ENCODE results near the gene TRIM16.
"Not testable (repeated sequence)": the region's sequence is repeated elsewhere in the genome, so short reads cannot be mapped to it uniquely, and the experiment has no call there.

The TRIM16 gene

GRCh38 chr17:15669526-15669925, 14.6 kb downstream of the TRIM16 start:
- not testable (repeated sequence) for H3K4me3 ChIP-seq (ENCODE audit: low read depth, low read length)
- peak; percentile 42 for DNase-seq (ENCODE audit: low read depth)
- peak; percentile 31 for TF ChIP-seq CTCF (conservative IDR thresholded peaks at IDR 0.05; ENCODE audit: low read depth, low read length)

- no peak for TF ChIP-seq CTCF (conservative IDR thresholded peaks at IDR 0.05; ENCODE audit: low read depth, low read length)
- no peak for DNase-seq (ENCODE audit: low read depth)
- no peak overlapping the region for H3K4me3 ChIP-seq (ENCODE audit: low read depth, low read length)
Measured at GRCh38 chr17:15663691-15664090, 20.4 kb downstream of the TRIM16 start.

GRCh38 chr17:15663176-15663575, 20.9 kb downstream of the TRIM16 start:
- no peak overlapping the region for H3K4me3 ChIP-seq (ENCODE audit: low read depth, low read length)
- DNase-seq (ENCODE audit: low read depth): no peak
- TF ChIP-seq CTCF (conservative IDR thresholded peaks at IDR 0.05; ENCODE audit: low read depth, low read length): no peak

- H3K4me3 ChIP-seq (ENCODE audit: low read depth, low read length): no peak overlapping the region
- no peak for DNase-seq (ENCODE audit: low read depth)
- TF ChIP-seq CTCF (conservative IDR thresholded peaks at IDR 0.05; ENCODE audit: low read depth, low read length): no peak
Measured at GRCh38 chr17:15662681-15663080, 21.4 kb downstream of the TRIM16 start.

- no peak for TF ChIP-seq CTCF (conservative IDR thresholded peaks at IDR 0.05; ENCODE audit: low read depth, low read length)
- no peak overlapping the region for H3K4me3 ChIP-seq (ENCODE audit: low read depth, low read length)
- no peak for DNase-seq (ENCODE audit: low read depth)
Measured at GRCh38 chr17:15660077-15660476, 24.0 kb downstream of the TRIM16 start.

GRCh38 chr17:15659663-15660062, 24.4 kb downstream of the TRIM16 start:
- TF ChIP-seq CTCF (conservative IDR thresholded peaks at IDR 0.05; ENCODE audit: low read depth, low read length): no peak
- no peak for DNase-seq (ENCODE audit: low read depth)
- H3K4me3 ChIP-seq (ENCODE audit: low read depth, low read length): no peak overlapping the region

GRCh38 chr17:15659236-15659635, 24.9 kb downstream of the TRIM16 start:
- no peak for DNase-seq (ENCODE audit: low read depth)
- H3K4me3 ChIP-seq (ENCODE audit: low read depth, low read length): no peak overlapping the region
- TF ChIP-seq CTCF (conservative IDR thresholded peaks at IDR 0.05; ENCODE audit: low read depth, low read length): no peak
